GM19099 (cell line): Measurements from ENCODE around the gene PFKL.

Experiments used
- POLR2A ChIP-seq: IDR thresholded peaks from 3 replicates; pipeline ENCODE4 v1.6.1; 2011; ENCODE audit warnings: low read depth; ENCODE audit not compliant: insufficient read length; ENCODE audit errors: extremely low read depth

PFKL gene

GRCh38 chr21:44315691-44316203 is 15.9 kb downstream of the PFKL start:
- no peak for TF ChIP-seq POLR2A

- TF ChIP-seq POLR2A, result no peak
Observed at GRCh38 chr21:44316277-44316900, 16.5 kb downstream of the PFKL start.

GRCh38 chr21:44317241-44317782 is 17.5 kb downstream of the PFKL start:
- TF ChIP-seq POLR2A, result no peak

- TF ChIP-seq POLR2A, result no peak
Observed at GRCh38 chr21:44317871-44318270, 18.0 kb downstream of the PFKL start.

GRCh38 chr21:44318489-44319285 is 18.8 kb downstream of the PFKL start:
- TF ChIP-seq POLR2A, result no peak

GRCh38 chr21:44319407-44320065 is 19.7 kb downstream of the PFKL start:
- TF ChIP-seq POLR2A, result no peak

- TF ChIP-seq POLR2A, result no peak
Observed at GRCh38 chr21:44320847-44321246, 21.0 kb downstream of the PFKL start.

GRCh38 chr21:44321846-44322450 is 22.1 kb downstream of the PFKL start:
- no peak for TF ChIP-seq POLR2A

GRCh38 chr21:44322621-44323325 is 22.9 kb downstream of the PFKL start:
- TF ChIP-seq POLR2A, result no peak

GRCh38 chr21:44323591-44323990 is 23.7 kb downstream of the PFKL start:
- no peak for TF ChIP-seq POLR2A

- TF ChIP-seq POLR2A, result no peak
Observed at GRCh38 chr21:44324106-44324853, 24.4 kb downstream of the PFKL start.

- TF ChIP-seq POLR2A, result no peak
Observed at GRCh38 chr21:44324854-44325107, 24.9 kb downstream of the PFKL start.

GRCh38 chr21:44325386-44326271 is 25.8 kb downstream of the PFKL start:
- no peak for TF ChIP-seq POLR2A
